Measurements from ENCODE around the gene CLEC4F. TPM values are rescaled to one million over a fixed set of nuclear protein-coding genes. Genes with fewer than 3 reads are reported as not detected.

CLEC4F gene
- polyA plus RNA-seq, 1 of the 3 experiments (the other 2 are of a cell fraction): 0.12 TPM

DNA sequence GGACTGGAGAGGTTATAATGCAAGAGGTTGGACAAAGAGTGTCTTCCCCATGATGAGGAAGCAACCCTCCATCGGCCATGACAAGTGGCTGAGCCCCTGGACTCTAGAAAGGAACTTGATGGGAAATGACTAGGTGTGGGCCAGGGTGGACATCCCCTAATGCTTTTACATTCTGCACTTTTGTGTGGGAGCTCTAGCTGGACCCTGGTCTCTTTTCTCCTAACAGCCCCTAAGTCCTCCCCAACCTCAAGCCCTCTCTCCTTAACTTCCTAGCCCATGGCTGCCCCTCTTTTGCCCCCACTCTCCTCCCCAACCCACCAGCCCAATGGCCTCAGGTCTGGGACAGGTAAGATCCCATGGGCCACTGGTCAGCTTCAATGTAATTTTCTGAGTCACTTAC, 12.8 kb upstream of the CLEC4F start:
- no peaks in the 10 kb centered on the region for H3F3A ChIP-seq (replicated peaks; ENCODE audit: insufficient read depth)
- no peaks in the 10 kb centered on the region for H3K9me3 ChIP-seq
- no peaks in the 10 kb centered on the region for H3K27me3 ChIP-seq (ENCODE audit: insufficient read depth)
- no peak overlapping the region for H3K4me2 ChIP-seq
- H4K20me1 ChIP-seq (ENCODE audit: insufficient read depth): no peaks in the 10 kb centered on the region
- H3K9ac ChIP-seq: no peak overlapping the region
- TF ChIP-seq MEF2A (IDR thresholded peaks at IDR 0.05; ENCODE audit: borderline replicate concordance, low read depth) (no peak), GATA2 (CRISPR knock-in tag; IDR thresholded peaks at IDR 0.05) (no peak), TEAD4 (IDR thresholded peaks at IDR 0.05; ENCODE audit: borderline replicate concordance, insufficient read depth) (no peak), FOXM1 (IDR thresholded peaks at IDR 0.05; ENCODE audit: low read depth) (no peak), NFIC (IDR thresholded peaks at IDR 0.05; ENCODE audit: borderline replicate concordance) (no peak), RXRA (IDR thresholded peaks at IDR 0.05; ENCODE audit: borderline replicate concordance, low read depth) (no peak), SIN3A (IDR thresholded peaks at IDR 0.05; ENCODE audit: borderline replicate concordance, low read depth, low read length) (no peak), TCF12 (IDR thresholded peaks at IDR 0.05) (no peak), NRF1 (IDR thresholded peaks at IDR 0.05; ENCODE audit: low read depth, low read length) (no peak), TAF1 (IDR thresholded peaks at IDR 0.05; ENCODE audit: borderline replicate concordance, low read depth, low read length) (no peak), FOXJ3 (CRISPR knock-in tag; IDR thresholded peaks at IDR 0.05) (no peak), YY1 (IDR thresholded peaks at IDR 0.05; ENCODE audit: low read depth) (no peak)
- TF ChIP-seq, protein P1, sequence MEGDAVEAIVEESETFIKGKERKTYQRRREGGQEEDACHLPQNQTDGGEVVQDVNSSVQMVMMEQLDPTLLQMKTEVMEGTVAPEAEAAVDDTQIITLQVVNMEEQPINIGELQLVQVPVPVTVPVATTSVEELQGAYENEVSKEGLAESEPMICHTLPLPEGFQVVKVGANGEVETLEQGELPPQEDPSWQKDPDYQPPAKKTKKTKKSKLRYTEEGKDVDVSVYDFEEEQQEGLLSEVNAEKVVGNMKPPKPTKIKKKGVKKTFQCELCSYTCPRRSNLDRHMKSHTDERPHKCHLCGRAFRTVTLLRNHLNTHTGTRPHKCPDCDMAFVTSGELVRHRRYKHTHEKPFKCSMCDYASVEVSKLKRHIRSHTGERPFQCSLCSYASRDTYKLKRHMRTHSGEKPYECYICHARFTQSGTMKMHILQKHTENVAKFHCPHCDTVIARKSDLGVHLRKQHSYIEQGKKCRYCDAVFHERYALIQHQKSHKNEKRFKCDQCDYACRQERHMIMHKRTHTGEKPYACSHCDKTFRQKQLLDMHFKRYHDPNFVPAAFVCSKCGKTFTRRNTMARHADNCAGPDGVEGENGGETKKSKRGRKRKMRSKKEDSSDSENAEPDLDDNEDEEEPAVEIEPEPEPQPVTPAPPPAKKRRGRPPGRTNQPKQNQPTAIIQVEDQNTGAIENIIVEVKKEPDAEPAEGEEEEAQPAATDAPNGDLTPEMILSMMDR (IDR thresholded peaks at IDR 0.05): no peak
- TF ChIP-seq, protein P2, sequence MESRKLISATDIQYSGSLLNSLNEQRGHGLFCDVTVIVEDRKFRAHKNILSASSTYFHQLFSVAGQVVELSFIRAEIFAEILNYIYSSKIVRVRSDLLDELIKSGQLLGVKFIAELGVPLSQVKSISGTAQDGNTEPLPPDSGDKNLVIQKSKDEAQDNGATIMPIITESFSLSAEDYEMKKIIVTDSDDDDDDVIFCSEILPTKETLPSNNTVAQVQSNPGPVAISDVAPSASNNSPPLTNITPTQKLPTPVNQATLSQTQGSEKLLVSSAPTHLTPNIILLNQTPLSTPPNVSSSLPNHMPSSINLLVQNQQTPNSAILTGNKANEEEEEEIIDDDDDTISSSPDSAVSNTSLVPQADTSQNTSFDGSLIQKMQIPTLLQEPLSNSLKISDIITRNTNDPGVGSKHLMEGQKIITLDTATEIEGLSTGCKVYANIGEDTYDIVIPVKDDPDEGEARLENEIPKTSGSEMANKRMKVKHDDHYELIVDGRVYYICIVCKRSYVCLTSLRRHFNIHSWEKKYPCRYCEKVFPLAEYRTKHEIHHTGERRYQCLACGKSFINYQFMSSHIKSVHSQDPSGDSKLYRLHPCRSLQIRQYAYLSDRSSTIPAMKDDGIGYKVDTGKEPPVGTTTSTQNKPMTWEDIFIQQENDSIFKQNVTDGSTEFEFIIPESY (IDR thresholded peaks at IDR 0.05; ENCODE audit: borderline replicate concordance, low read depth): no peak
- TF ChIP-seq, protein P3, sequence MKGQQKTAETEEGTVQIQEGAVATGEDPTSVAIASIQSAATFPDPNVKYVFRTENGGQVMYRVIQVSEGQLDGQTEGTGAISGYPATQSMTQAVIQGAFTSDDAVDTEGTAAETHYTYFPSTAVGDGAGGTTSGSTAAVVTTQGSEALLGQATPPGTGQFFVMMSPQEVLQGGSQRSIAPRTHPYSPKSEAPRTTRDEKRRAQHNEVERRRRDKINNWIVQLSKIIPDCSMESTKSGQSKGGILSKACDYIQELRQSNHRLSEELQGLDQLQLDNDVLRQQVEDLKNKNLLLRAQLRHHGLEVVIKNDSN (IDR thresholded peaks at IDR 0.05; ENCODE audit: borderline replicate concordance, low read depth): no peak
- TF ChIP-seq, protein P4, sequence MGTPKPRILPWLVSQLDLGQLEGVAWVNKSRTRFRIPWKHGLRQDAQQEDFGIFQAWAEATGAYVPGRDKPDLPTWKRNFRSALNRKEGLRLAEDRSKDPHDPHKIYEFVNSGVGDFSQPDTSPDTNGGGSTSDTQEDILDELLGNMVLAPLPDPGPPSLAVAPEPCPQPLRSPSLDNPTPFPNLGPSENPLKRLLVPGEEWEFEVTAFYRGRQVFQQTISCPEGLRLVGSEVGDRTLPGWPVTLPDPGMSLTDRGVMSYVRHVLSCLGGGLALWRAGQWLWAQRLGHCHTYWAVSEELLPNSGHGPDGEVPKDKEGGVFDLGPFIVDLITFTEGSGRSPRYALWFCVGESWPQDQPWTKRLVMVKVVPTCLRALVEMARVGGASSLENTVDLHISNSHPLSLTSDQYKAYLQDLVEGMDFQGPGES (IDR thresholded peaks at IDR 0.05; ENCODE audit: low read depth, low read length): no peak
- TF ChIP-seq, protein P5, sequence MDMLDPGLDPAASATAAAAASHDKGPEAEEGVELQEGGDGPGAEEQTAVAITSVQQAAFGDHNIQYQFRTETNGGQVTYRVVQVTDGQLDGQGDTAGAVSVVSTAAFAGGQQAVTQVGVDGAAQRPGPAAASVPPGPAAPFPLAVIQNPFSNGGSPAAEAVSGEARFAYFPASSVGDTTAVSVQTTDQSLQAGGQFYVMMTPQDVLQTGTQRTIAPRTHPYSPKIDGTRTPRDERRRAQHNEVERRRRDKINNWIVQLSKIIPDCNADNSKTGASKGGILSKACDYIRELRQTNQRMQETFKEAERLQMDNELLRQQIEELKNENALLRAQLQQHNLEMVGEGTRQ (IDR thresholded peaks at IDR 0.05; ENCODE audit: borderline replicate concordance, low read depth, low read length): no peak
- H3K79me2 ChIP-seq (ENCODE audit: insufficient read depth): no peaks in the 10 kb centered on the region
- H3K36me3 ChIP-seq (replicated peaks in 1 of 2; ENCODE audit: control insufficient read depth in 1 of 2, insufficient read depth in 2 of 2, low read length in 1 of 2): no peaks in the 10 kb centered on the region
- WGBS (ENCODE audit: low lambda C conversion rate): 14% methylated on average over 1 of the region's 1 CpG
- H3K27ac ChIP-seq (ENCODE audit: low read depth in 2 of 2, low read length in 1 of 2): no peak overlapping the region
- ChIA-PET POLR2A (no interaction called here), CTCF (interaction anchor here (0.7 to 1.6 kb wide), 3 partner anchors 24 to 48 kb away, joined by 3 to 5 read pairs (median 3); no protein-coding TSS in a partner anchor)
- no peaks in the 10 kb centered on the region for H3K9me2 ChIP-seq
- no peak overlapping the region for H2AFZ ChIP-seq (ENCODE audit: low read depth)
- no peaks in the 10 kb centered on the region for H3K4me1 ChIP-seq (ENCODE audit: control insufficient read depth in 1 of 2, insufficient read depth in 2 of 2, low read depth in 1 of 2, low read length in 1 of 2)
- H3K4me3 ChIP-seq (ENCODE audit: low read depth in 2 of 2, low read length in 1 of 2): no peak overlapping the region
- no peak for DNase-seq
